Measurements from ENCODE around the gene KCNF1.
"Not testable (repeated sequence)": the region's sequence is repeated elsewhere in the genome, so short reads cannot be mapped to it uniquely, and the experiment has no call there.

Gene KCNF1

GRCh38 chr2:10947005-10947440 lies 35.3 kb downstream of the KCNF1 start:
- DNase-seq: no peak

GRCh38 chr2:10947446-10948187 lies 35.9 kb downstream of the KCNF1 start:
- DNase-seq: no peak

DNA sequence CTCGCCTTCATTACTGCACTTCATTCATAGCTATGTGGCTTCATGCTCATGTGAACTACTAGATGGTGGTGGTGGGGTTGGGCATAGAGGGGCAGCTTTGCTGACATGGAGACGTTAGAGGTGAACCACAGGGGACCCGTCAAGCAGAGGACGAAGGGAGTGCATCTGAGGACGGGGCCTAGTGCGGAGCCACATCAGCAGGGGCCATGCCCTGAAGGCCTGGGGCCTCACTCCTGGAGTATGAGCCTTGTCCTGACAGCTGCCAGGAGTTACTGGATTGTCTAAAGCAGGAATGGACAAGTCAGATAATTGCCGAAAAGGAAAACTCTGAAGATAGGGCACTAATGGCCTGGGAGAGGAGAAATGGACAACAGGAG lies 36.4 kb downstream of the KCNF1 start:
- no peak for DNase-seq

DNA sequence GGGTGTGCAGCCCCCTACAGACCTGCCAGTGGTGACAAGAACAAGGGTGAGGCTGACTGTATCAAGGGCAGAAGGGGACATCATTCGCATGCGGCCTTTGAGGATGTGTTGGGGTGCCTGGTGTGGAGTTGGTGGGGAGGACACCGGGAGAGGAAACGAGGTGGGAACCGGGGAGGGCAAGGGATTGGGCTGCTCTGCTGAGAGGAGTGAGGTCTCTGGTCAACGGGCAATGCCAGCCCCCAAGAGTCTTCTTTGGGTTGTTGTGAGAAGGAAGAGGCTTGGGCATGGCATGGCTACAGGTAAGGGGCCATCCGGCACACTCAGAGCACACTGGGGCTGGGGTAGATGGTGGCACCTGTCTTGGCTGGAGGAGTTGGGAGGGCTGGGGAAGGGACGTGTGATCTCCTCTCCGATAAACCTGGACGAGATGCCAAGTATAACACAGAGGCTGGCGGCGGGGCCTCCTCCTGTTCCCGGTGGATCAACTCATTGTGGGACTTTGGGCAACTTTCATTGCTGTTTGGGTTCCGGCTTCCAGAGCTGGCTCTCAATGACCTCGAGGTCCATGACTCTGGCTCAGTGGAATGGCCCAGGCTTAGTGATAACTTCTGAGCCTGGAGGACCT lies 37.0 kb downstream of the KCNF1 start:
- no peak for DNase-seq

DNA sequence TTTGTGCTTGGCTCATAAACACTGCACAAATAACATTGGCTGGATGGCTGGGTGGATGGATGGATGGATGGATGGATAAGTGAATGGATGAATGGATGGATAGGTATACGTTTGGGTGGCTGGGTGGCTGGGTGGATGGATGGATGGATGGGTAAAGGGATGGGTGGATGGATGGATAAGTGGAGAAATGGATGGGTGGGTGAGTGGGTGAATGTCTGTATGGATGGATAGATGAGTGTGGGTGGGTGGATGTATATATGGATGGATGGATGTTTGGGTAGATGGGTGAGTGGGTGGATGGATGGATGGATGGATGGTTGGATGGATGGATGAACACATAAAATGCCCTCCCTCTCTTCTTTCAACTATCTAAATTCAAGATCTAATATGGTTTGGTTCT lies 38.1 kb downstream of the KCNF1 start:
- DNase-seq: no peak

- DNase-seq: no peak
Measured at GRCh38 chr2:10951558-10952414, 40.1 kb downstream of the KCNF1 start.

DNA sequence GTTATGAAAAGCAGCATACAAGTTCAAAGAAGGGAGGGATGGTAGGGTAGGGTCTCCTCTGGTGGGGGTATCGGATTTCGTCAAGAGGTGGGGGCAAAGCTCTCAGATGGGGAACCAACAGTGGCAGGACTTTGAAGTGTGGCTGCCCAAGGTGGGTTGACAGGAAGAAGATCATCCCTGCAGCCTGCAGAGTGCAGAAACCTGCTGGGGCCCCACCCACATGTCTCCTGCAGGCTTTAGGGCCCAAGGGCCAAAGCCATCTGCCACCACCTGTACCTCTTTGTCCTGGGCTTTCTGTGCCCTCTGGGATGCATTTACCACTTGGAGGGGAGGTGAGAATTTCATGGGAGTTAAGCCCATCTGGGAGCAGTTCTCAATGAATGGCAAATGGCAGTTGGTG lies 42.7 kb downstream of the KCNF1 start:
- DNase-seq: no peak

DNA sequence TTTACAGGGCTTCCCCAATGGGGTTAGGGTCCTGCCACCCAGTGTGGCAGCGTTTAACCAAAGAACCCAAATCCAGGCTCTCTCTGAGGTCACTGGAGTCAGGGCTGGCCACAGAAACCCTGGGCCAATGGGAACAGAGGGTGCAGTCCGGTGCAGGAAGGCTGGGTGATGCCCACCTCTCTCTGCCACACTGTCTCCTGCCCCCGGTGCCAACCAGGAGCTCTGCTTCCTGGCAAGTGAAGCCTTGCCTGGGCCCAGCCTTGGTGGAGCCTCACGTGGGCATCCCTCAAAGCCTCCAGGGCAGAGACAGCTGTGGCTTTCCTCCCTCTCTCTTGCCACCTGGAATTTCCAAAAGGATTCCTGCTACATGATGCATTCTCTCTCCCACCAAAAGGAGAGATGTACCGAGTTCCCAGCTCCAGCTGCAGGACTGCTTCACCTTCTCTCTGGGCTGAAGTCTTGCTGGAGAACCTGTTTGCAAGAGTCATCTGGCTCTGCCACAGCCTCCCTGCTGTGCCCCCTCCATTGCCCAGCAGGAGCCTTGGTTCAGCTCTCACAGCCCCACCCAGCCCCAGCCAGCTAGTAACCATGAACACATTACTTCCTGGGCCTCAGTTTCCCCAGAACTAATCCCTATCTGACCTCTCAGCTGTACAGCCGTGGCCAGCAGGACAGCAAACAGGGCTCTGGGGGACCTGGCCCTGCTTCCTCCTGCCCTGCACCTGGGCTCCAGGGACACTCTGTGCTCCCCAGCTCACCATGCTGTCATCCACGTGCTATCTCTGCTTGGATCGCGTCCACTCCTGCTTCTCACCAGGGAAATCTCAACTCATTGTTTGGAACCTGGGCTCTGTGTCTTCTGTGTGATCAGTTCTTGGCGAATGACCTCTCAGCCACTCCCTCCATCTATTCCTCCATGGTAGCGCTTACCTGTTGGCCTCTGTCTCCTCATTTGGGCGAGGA lies 43.4 kb downstream of the KCNF1 start:
- DNase-seq: no peak

- DNase-seq: no peak
Measured at GRCh38 chr2:10956006-10956790, 44.5 kb downstream of the KCNF1 start.

- no peak for DNase-seq
Measured at GRCh38 chr2:10957391-10957790, 45.7 kb downstream of the KCNF1 start.

DNA sequence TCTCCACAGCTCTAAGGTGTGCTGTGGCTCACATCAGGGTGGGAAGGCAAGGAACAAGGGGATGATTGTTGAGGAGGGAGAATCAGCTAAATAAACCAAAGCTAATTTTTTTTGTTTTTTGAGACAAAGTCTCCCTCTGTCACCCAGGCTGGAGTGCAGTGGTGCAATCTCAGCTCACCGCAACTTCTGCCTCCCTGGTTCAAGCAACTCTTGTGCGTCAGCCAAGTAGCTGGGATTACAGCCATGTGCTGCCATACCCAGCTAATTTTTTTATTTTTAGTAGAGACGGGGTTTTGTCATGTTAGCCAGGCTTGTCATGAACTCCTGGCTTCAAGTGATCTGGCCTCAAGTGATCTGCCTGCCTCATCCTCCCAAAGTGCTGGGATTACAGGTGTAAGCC lies 46.7 kb downstream of the KCNF1 start:
- DNase-seq: not testable (repeated sequence)

DNA sequence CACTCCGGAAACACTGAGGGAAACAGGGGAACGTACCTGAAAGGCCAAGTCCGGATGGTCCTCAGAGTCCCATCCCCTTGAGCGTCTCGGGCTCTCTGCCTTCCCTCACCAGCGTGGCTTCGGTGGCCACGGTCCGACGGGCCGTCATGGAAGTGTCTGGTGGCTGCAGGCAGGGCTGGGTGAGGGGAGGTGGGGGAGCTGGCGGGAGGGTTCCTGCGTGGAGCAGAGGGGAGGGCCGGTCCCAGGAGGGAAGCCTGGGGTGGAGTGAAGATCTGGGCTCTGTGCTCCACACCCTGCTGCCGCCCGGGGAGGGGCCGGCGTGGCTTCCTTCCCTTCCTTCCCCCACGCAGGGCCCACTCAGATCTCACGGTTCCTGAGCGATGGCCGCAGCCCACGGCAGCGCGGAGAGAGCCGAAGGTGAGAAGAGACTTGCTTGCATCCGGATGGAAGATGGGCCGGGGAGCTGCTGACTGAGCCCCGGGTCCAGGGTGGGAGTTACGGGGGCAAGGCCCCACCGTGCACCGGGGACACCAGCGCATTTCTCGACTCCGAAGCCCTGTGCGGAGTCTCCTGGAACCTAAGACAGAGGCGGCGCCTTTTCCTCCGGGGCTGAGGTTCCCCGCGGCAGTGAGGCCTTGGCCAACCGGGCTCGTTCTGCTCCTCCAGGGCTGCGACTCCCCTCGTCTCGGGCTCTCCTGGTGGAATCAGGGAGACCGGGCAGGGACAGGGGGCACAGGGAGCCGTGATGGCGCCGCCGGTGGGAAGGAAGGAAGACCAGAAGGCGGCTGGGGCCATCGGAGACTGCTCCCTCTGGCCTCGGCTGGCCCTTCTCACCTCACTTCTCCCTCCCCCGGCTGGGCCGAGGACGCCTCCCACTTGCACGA lies 49.1 kb downstream of the KCNF1 start:
- DNase-seq: no peak

DNA sequence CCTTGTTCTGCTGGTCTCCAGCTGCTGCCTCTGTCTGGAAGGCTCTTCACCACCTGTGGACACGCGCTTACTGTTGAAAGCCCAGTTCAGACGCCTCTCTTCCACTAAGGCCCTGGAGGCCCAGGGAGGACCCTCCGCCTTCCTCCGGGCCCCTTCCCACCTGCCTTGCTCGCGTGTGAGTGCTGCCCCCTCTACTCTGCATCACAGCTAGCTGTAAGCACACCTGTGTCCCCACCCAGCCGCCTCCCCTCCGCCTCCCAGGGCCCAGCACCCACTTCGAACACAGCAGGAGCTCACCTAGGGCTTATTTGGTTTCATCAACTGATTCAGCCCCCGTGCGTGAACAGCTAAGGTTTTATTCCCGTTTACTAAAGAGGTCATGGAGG lies 49.7 kb downstream of the KCNF1 start:
- DNase-seq: no peak

DNA sequence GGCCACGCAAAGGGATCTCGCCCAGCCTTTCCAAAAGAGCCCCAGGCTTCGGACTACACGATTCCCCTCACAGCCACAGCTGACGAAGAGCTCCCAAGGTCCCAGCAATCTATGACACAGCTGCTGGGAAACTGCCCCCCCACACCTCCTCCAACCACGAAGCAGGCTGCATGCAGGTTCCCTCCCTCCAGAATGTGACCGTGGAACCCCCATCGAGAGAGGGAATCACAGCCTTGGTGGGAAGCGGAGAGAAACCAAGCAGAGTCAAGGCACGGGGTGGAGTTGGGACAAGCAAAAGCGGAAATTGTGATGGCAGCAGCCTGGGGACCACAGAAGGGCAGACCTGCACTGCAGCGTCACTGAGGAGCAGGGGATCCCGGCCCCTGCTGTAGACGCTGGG lies 50.3 kb downstream of the KCNF1 start:
- no peak for DNase-seq

GRCh38 chr2:10963155-10963554 lies 51.4 kb downstream of the KCNF1 start:
- no peak for DNase-seq
